ENCODE data around the gene CPEB3. TPM values are rescaled to one million over a fixed set of nuclear protein-coding genes. Genes with fewer than 3 reads are reported as not detected.

The CPEB3 gene
- total and polyA plus RNA-seq, 9 of the 15 experiments (the other 6 are each of a cell fraction or from before 2014, with no cell fraction given) = 0.15 to 1.2 (median 0.51) TPM

GRCh38 chr10:92187101-92187500, 103.8 kb downstream of the CPEB3 start:
- H3K27ac ChIP-seq (ENCODE audit: extremely low read depth, low read depth, low read length) = no peak overlapping the region
- no TSS peak for BruUV-seq (replicated peaks)
- FAIRE-seq (no peak), ATAC-seq (no peak), DNase-seq (ENCODE audit: extremely low read depth in 1 of 4, low spot score in 3 of 4) (no peak)
- no peaks in the 10 kb centered on the region for H3K9me1 ChIP-seq (ENCODE audit: control insufficient read depth, insufficient read depth, low read length)
- in situ Hi-C loops (cut with MboI) (no loop called here), intact Hi-C loops (cut with micrococcal nuclease) (no loop called here)
- POLR2A ChIA-PET = no interaction called here
- H3K79me2 ChIP-seq (ENCODE audit: control insufficient read depth, insufficient read depth, low read length) = no peaks in the 10 kb centered on the region
- H3K4me1 ChIP-seq (replicated peaks in 1 of 2; ENCODE audit: control insufficient read depth in 2 of 2, insufficient read depth in 2 of 2, low read length in 2 of 2) = no peaks in the 10 kb centered on the region; a peak in 1 of 5 replicates
- no peak overlapping the region for H3K4me3 ChIP-seq
- CTCF ChIA-PET (ENCODE audit: low intra/inter-chr PET ratio) = no interaction called here
- H3K4me2 ChIP-seq (ENCODE audit: insufficient read depth, low read length) = no peak overlapping the region
- H3K9ac ChIP-seq (ENCODE audit: insufficient read depth in 1 of 2, low read depth in 2 of 2, low read length in 2 of 2) = no peak overlapping the region
- no peak for TF ChIP-seq FUS (optimal IDR thresholded peaks at IDR 0.05; ENCODE audit: low read depth, low read length)
- TF ChIP-seq EP400 (IDR thresholded peaks at IDR 0.05) = no peak
- TF ChIP-seq SRSF1 (IDR thresholded peaks at IDR 0.05; ENCODE audit: low read depth, low read length) = no peak
- TF ChIP-seq ELF4 (CRISPR knock-in tag; IDR thresholded peaks at IDR 0.05) = no peak
- no peak for TF ChIP-seq ZC3H8 (IDR thresholded peaks at IDR 0.05)
- TF ChIP-seq CAMTA2 (CRISPR knock-in tag; conservative IDR thresholded peaks at IDR 0.05) = no peak
- no peak for TF ChIP-seq THRAP3 (IDR thresholded peaks at IDR 0.05; ENCODE audit: borderline replicate concordance)
- no peak for TF ChIP-seq ZNF444 (CRISPR knock-in tag; IDR thresholded peaks at IDR 0.05)
- TF ChIP-seq ARID2 (IDR thresholded peaks at IDR 0.05) = no peak
- no peak for TF ChIP-seq ZNF124 (CRISPR knock-in tag; IDR thresholded peaks at IDR 0.05)
- no peak for TF ChIP-seq TBP (optimal IDR thresholded peaks at IDR 0.05; ENCODE audit: low read depth, low read length)
- TF ChIP-seq KHSRP (IDR thresholded peaks at IDR 0.05) = no peak
- TF ChIP-seq HDAC3 (IDR thresholded peaks at IDR 0.05; ENCODE audit: borderline replicate concordance, partially characterized antibody) = no peak
- no peak for TF ChIP-seq SUPT5H (IDR thresholded peaks at IDR 0.05)
- TF ChIP-seq, protein P1, sequence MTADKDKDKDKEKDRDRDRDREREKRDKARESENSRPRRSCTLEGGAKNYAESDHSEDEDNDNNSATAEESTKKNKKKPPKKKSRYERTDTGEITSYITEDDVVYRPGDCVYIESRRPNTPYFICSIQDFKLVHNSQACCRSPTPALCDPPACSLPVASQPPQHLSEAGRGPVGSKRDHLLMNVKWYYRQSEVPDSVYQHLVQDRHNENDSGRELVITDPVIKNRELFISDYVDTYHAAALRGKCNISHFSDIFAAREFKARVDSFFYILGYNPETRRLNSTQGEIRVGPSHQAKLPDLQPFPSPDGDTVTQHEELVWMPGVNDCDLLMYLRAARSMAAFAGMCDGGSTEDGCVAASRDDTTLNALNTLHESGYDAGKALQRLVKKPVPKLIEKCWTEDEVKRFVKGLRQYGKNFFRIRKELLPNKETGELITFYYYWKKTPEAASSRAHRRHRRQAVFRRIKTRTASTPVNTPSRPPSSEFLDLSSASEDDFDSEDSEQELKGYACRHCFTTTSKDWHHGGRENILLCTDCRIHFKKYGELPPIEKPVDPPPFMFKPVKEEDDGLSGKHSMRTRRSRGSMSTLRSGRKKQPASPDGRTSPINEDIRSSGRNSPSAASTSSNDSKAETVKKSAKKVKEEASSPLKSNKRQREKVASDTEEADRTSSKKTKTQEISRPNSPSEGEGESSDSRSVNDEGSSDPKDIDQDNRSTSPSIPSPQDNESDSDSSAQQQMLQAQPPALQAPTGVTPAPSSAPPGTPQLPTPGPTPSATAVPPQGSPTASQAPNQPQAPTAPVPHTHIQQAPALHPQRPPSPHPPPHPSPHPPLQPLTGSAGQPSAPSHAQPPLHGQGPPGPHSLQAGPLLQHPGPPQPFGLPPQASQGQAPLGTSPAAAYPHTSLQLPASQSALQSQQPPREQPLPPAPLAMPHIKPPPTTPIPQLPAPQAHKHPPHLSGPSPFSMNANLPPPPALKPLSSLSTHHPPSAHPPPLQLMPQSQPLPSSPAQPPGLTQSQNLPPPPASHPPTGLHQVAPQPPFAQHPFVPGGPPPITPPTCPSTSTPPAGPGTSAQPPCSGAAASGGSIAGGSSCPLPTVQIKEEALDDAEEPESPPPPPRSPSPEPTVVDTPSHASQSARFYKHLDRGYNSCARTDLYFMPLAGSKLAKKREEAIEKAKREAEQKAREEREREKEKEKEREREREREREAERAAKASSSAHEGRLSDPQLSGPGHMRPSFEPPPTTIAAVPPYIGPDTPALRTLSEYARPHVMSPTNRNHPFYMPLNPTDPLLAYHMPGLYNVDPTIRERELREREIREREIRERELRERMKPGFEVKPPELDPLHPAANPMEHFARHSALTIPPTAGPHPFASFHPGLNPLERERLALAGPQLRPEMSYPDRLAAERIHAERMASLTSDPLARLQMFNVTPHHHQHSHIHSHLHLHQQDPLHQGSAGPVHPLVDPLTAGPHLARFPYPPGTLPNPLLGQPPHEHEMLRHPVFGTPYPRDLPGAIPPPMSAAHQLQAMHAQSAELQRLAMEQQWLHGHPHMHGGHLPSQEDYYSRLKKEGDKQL (CRISPR knock-in tag; IDR thresholded peaks at IDR 0.05; ENCODE audit: borderline replicate concordance) = no peak
- TF ChIP-seq HDGF (IDR thresholded peaks at IDR 0.05) = no peak
- no peak for TF ChIP-seq PHTF2 (CRISPR knock-in tag; IDR thresholded peaks at IDR 0.05)
- H3K9me3 ChIP-seq (replicated peaks; ENCODE audit: control insufficient read depth, insufficient read depth, low read depth, low read length) = no peaks in the 10 kb centered on the region
- H4K20me1 ChIP-seq (replicated peaks; ENCODE audit: control insufficient read depth, insufficient read depth, low read length) = no peaks in the 10 kb centered on the region
- H2AFZ ChIP-seq (ENCODE audit: low read depth, low read length) = no peak overlapping the region
- no peaks in the 10 kb centered on the region for H3K27me3 ChIP-seq (ENCODE audit: control insufficient read depth in 2 of 2, insufficient read depth in 2 of 2, low read length in 2 of 2)
- WGBS (ENCODE audit: insufficient coverage, low coverage, missing lambda C conversion rate) = 52% methylated on average over 2 of the region's 2 CpGs
- H3K36me3 ChIP-seq (ENCODE audit: control insufficient read depth, insufficient read depth, low read length) = no peaks in the 10 kb centered on the region; the same call in 2 of the 3 replicates

All from K562 (cell line).